GM12874 (cell line): ENCODE data around the gene DOK7.
A peak's percentile ranks its signal among the peaks of the same experiment; 100 is the strongest.

ENCODE experiments used
- CTCF ChIP-seq: IDR thresholded peaks from 2 replicates; pipeline ENCODE4 v1.5.1; 2011; ENCODE audit warnings: low read depth, mild to moderate bottlenecking, control low read depth, low read length, moderate library complexity; ENCODE audit not compliant: insufficient read depth

Gene DOK7

GRCh38 chr4:3510481-3510880 is 47.4 kb downstream of the DOK7 start:
- no peak for TF ChIP-seq CTCF

- TF ChIP-seq CTCF, result no peak
These were observed 48.1 kb downstream of the DOK7 start for GRCh38 chr4:3511187-3511586.

GRCh38 chr4:3512279-3512678 is 49.2 kb downstream of the DOK7 start:
- TF ChIP-seq CTCF, result no peak

- no peak for TF ChIP-seq CTCF
These were observed 49.6 kb downstream of the DOK7 start for GRCh38 chr4:3512719-3513118.

GRCh38 chr4:3513807-3514206 is 50.7 kb downstream of the DOK7 start:
- TF ChIP-seq CTCF, result no peak

GRCh38 chr4:3514221-3514780 is 51.2 kb downstream of the DOK7 start:
- TF ChIP-seq CTCF, result no peak

GRCh38 chr4:3514806-3515501 is 51.8 kb downstream of the DOK7 start:
- TF ChIP-seq CTCF, result 0 out of 2 replicates have a peak, but pooled peaks have one; percentile 6
